ENCODE data around the gene NPDC1.

GRCh38 chr9:137068539-137069507, 22.8 kb upstream of the NPDC1 start:
- no peak for TF ChIP-seq TEAD4 (IDR thresholded peaks at IDR 0.05)
- no peak for TF ChIP-seq CREB1 (IDR thresholded peaks at IDR 0.05; ENCODE audit: low read depth)
- TF ChIP-seq CEBPB (IDR thresholded peaks at IDR 0.05): no peak
- TF ChIP-seq FOXM1 (IDR thresholded peaks at IDR 0.05; ENCODE audit: borderline replicate concordance, low read depth): no peak
- no peak for TF ChIP-seq REST (IDR thresholded peaks at IDR 0.05; ENCODE audit: low read depth)
- no peak for TF ChIP-seq EGR1 (IDR thresholded peaks at IDR 0.05)
- TF ChIP-seq MAX (IDR thresholded peaks at IDR 0.05): no peak
- TF ChIP-seq ZBTB7A (IDR thresholded peaks at IDR 0.05; ENCODE audit: low read depth): no peak
- TF ChIP-seq EP300 (IDR thresholded peaks at IDR 0.05; ENCODE audit: borderline replicate concordance): no peak
- TF ChIP-seq TCF12 (IDR thresholded peaks at IDR 0.05; ENCODE audit: low read depth): no peak

All from Ishikawa (cell line).